Ramos (cell line): ENCODE measurements around the gene RPUSD1.
"Not testable (repeated sequence)": the region's sequence is repeated elsewhere in the genome, so short reads cannot be mapped to it uniquely, and the experiment has no call there.

Experiments used
- in situ Hi-C: fragments of 300-500 bp; cut with MboI; formaldehyde crosslinking; loops from one replicate; pipeline ENCODE4 v1.14.3; 2022; ENCODE audit warnings: low sequenced_read_pairs; ENCODE audit not compliant: unreplicated experiment

Gene RPUSD1

DNA sequence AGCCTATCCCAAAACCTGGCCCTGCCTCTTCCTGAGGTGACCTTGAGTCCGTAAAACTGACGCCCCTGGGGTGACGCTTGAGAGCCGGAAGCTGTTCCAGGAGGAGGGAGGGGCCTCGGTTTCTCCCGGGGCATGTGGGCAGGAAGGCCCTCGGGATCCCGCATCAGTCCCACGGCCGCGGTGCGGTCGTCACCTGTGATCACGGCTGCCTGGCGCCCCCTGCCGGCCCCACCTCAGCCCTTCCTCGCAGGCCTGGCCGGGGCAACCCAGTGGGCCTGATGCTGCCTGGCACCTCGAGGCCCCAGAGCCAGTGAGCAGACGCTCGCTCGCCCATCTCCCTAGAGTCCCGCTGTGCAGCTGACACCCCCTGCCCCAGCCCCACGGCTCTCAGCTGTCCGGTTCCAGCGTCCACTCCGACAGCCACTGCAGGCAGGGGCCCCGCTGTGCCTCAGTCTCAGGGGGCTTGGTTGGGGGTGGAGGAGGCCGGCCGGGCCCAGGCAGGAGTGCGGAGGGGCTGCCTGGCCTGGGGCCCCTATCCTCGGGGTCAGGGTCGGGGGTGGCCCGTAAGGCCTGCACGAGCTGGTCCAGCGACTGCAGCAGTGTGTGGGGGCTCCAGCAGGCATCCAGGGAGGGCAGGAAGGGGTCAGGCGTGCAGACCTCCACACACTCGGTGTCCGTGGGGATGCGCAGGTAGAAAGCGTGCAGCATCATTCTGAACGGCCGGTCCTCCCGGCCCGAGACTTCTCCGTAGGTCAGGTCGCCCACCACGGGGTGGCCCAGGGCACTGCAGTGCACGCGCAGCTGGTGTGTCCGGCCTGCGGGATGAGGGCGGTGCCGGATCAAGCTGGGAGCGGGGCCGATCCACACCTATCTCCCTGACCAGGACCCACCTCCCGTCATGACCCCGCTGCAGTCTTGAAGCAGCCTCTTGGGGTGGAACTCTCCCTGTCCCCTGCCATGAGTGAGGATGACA, 2.3 kb downstream of the RPUSD1 start:
- in situ Hi-C loops = loop anchor here (5.0 kb wide), 1 partner anchor 74 kb away; no protein-coding TSS in a partner anchor

DNA sequence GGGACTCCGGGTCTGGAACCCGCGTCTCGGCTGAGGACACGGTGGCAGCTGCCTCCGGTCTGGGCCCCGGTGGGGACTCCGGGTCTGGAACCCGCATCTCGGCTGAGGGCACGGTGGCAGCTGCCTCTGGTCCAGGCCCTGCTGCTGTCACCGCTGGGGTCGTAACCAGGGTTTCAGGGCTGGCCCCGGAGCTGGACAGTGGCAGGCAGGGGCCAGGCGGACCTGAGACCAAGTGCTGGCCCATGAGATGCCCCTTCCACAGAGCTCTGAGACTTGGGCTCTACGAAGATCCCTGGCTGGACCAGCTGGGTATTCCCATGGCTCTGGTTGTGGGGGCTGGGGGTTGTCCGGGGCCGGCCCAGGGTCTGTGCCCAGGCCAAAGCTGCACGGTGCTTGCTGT, 3.8 kb downstream of the RPUSD1 start:
- in situ Hi-C loops = no loop called here

DNA sequence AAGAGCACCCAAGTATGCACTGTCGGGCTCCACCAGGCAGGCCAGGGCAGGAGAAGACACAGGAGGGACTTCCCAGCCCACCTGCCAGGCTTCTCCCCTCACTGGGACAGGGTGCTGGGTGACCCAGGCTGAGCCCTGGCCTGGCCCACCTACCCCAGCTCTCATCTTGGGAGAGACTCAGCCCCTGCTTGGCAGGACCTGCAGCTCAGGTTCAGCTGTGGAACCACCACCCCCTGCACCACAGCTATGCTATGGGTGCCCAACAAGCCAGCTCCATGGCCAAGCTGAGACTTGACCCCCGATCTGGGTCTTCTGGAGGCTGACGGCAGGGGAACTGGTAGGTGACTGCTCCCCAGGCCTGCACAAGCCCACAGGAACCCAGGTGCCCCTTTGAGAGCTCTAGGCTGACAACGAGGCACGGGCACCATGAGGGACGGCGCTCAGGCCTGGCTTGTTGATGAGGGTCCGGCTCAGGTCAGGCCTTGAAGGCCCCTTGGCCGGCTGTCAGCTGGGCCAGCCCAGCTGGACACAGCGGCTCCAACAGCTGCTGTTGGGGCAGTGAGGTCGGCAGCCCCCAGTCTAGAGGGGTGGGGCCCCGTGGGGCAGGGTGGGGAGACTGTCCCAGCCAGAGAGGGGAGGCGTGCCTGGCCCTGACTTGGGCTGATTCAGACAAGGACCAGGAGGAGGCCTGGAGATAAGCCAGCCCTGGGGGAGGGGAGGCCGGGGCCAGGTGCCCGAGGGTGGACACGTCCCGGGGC, 4.6 kb downstream of the RPUSD1 start:
- in situ Hi-C loops = no loop called here

DNA sequence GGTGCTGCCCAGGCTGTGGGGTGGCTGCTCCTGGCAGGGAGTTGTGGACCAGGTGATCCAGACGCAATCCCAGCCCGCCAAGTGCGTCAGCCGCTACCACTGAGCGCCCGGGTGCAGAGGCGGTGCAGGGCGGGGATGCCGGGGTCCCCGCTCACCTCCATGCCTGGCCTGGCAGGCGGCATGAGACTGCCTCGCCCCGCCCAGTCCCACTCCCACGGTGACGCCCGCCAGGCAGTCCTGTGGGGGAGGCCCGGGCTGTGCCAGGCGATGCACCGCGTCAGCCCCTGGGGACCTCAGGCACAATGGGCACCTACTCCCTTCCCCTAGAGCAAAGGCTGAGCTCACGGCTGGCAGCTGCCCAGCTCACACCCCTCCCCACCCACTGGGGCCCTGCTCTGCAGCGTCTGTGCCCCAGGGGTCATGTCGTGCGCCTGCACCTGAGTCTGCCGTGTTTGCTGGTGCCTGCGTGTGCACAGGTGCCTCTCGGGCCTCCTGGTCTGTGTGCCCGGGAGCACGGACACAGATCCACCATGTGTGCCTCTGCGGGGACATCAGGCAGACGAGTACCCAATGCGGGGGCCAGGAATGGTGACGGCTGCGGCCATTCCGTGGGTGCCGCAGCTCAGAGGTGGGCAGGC, 5.3 kb downstream of the RPUSD1 start:
- in situ Hi-C loops = no loop called here

DNA sequence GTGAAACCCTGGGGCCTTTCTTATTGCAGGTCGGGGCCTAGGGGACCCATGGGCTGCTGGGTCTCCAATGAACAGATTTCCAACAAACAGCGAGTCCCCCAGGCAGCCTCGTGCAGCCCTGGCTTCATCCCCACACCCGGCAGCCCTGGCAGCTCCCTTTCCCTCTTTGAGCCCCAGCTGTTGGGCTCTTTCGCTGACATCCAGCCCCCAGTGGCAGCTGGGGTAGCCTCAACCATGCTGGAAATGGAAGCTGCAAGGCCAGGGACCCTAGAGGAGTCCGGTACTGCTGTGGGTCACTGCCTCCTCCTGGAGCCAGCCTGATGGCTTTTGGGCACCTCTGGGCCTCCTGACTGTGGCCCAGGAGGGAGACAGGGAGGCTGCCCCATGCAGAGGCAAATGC, 5.9 kb downstream of the RPUSD1 start:
- in situ Hi-C loops = no loop called here

DNA sequence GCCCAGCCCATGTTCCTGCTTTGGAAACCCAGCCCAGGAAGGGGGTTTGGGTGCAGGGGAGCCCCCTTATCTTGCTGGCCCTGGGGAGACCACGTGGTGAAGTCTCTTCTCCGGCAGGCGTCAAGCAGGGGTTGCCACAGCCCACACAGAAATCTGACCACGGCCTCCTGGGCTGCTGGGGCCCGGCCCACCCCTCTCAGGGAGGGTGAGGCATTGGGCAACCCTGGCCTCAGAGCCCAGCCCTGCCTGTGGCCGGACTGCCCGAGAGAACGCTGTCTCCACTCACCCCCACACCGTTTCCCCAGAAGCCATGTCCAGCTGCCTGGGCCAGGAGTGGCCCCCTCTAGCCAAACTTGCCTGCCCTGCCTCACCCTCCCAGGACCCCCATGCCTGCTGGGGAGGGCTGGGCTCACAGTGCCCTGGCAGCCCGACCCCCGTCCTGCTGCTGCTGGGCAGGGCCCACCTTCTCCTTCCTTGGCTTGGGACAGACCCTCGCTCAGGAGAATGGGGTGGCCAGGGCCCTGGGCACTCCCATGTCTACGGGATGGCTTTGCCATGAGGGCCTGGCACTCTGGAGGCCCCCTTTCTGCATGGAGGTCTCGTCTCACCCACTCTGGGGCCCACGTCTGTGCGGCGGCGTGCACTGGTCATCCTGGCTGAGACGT, 6.7 kb downstream of the RPUSD1 start:
- in situ Hi-C loops = no loop called here

DNA sequence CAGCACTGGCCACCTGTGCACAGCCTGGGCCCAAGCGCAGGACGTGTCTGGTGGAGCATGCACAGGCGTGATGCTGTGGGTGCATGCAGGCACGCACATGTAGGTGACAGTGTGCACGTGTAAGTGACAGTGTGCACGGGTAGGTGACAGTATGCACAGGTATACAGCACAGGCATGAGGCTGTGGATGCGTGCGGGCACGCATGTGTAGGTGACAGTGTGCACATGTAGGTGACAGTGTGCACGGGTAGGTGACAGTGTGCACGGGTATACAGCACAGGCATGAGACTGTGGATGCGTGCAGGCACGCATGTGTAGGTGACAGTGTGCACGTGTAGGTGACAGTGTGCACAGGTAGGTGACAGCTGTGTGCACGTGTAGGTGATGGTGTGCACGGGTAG, 7.9 kb downstream of the RPUSD1 start:
- in situ Hi-C loops = no loop called here

DNA sequence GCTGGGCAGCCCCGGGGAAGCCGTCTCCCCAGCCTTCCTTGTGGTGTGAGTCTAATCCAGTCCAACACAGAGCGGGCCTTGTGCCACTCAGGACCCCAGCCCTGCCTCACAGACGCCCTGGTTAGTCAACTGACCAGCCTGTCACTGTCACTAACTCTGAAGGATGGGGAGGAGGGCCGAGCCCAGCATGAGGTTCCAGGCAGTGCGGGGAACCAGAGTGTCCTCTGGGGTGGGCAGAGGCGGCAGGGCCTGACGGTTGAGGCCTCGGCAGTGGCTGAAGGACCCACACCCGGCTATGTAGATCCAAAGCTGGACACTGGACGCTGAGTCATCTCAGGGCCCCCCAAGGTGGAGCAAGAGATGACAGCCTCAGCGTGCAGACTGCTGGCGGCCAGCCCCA, 8.6 kb downstream of the RPUSD1 start:
- in situ Hi-C loops = no loop called here

DNA sequence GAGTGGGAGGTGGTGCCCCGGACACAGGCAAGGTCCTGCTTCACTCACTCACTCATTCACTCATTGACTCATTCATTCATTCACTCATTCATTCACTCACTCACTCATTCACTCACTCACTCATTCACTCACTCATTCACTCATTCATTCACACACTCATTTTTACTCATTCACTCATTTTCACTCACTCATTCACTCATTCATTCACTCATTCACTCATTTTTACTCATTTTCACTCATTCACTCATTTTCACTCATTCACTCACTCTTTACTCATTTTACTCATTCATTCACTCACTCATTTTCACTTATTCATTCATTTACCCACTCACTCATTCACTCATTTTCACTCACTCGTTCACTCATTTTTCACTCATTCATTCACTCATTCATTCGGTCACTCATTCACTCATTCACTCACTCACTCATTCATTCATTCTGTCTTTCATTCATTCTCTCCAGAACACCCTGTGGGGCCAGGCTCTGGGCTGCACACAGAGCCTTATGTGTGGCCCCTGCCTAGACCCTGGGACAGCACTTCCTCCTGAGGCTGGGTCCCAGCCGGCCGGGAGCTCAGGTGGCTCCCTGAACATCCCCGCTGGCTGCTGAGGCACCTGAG, 9.2 kb downstream of the RPUSD1 start:
- in situ Hi-C loops = no loop called here

DNA sequence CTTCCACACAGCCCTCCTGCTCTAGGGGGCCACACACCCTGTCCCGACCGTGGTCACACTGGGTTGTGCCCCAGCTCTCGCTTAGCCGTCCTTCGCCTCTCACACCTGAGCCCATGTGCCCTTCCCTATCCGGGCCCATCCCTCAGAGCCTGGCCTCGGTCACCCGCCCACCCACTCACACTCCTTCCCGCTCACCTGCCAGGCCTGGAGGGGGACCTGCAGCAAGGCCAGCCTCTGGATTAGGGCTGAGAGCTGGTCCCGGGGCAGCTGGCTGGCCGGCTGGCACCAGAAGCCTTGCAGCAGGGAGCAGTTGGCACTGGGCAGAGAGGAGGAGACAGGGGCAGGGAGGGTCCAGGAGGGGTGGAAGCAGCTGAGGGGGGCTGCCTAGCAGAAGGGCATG, 9.7 kb downstream of the RPUSD1 start:
- in situ Hi-C loops = no loop called here

DNA sequence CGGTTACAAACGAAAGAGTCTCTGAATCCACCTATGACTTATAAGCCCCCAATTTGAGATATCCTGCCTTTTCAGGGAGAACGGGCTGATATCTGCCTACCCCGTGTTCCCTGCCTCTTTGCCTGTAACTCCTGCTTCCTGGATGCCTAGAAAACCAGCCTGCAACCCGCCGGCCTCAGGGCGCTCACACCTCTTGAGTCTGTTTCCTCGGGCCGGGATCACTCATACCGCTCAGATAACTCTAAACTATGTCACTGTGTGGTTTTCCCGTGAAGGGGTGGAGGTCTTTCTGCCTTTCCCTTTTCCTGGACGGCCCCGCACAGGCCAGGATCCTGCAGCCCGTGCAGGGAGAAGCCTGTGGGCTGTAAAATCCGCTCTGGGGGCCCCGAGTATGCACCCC, 10.4 kb downstream of the RPUSD1 start:
- in situ Hi-C loops = no loop called here

DNA sequence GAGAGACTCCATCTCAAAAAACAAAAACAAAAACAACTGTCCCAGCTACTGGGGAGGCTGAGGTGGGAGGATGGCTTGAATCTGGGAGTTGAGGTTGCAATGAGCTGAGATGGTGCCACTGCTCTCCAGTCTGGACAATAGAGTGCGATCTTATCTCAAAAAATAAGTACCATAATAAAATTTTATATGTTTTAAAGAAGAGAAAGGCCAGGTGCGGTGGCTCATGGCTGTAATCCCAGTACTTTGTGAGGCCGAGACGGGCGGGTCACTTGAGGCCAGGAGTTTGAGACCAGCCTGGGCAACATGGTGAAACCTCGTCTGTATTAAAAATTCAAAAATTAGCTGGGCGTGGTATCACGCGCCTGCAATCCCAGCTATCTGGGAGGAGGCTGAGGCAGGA, 11.4 kb downstream of the RPUSD1 start:
- in situ Hi-C loops = no loop called here

DNA sequence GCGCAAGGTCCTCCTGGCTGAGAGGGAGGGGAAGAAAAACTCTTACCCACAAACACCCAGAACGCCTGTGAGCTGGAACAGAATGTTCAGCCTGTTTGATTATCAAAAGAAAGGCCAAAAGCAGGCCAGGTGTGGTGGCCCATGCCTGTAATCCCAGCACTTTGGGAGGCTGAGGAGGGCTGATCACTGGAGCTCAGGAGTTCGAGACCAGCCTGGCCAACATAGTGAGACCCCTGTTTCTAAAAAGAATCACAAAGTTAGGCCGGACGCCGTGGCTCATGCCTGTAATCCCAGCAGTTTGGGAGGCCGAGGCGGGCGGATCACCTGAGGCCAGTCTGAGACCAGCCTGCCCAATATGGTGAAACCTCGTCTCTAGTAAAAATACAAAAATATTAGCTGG, 11.9 kb downstream of the RPUSD1 start:
- in situ Hi-C loops = not testable (repeated sequence)

DNA sequence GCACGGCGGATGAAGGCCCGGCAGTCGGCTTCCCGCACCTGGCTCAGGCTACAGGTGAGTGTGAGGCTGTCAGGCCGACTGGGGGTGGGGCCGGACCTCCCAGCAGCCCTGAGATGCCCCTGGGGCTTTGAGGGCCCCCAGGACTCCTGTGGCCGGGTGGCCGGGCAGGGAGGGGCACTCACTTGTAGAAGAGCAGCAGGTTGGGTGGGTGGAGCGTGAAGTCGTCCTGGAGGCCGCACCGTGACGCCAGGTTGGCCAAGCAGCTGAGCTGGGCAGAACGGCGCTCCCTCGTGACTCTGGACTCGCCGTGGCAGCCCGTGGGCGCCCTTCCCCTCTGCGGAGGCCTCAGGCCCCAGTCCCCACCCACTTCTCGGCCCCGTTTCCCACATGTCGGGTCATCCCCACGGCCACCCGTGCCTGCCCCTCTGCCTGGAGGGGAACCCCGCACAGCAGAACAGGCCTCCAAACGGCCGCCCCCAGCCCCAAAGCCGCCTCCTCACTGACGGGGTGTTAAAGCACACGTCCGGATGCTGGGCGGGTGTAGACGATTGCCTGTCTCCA, 12.9 kb downstream of the RPUSD1 start:
- in situ Hi-C loops = no loop called here

DNA sequence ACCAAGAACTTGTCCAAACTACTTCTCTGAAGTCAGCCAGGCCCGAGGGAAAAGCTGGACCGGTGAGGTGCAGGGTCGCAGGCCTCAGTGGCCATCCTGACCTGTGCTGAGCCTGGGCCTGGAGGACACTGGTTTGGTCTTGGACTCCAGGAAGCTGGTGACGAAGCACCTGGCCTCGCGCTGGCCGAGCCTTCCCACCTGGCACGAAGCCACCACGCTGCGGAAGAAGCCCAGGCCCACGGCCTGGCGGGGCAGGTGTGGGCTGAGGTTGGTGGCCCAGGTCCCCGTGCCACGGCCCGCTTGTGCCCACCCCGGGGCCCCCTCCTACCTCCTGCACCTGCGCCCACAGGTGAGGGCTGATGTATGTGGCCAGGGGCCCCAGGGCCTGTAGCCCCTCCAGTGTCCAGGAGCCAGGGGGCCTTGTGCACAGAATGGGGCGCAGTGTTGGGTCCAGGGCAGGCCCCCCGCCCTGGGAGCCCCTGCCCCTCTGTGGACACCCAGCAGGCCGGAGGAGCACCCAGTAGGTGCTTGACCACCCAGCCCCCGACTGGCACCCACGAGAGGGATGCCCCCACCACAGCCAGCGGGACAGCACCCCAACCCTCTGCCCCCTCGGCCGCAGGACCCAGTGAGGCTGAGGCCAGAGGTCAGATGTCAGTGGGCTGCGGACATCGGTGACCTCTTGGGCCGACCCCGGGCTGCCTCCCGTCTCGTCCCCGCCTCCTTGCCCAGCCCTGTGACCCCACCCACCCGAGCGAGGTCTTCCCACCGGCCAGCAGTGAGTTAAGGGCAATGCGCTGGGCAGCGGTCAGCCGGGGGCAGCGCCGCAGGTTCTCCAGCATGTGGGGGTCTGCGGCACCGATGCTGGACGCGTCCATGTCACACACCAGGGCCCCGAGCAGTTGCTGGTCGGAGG, 13.8 kb downstream of the RPUSD1 start:
- in situ Hi-C loops = no loop called here

DNA sequence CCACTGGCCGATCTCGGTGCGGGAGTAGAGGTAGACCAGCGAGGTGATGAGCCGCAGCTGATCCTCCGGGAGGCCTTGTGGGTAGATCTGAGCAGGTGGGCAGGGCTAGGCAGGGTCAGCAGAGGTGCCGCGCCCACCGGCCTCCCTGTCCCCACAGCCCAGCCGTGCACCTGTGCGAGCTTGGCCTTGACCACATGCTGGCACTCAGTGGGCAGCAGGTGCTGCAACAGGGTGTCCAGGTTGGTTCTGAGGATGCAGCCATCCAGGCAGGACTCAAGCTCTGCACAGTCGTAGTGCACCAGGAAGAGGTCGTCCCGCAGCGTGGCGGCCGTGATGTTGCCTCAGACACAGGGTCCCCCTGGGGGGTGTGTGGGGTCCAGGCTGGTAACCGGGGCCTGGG, 15.2 kb downstream of the RPUSD1 start:
- in situ Hi-C loops = no loop called here

DNA sequence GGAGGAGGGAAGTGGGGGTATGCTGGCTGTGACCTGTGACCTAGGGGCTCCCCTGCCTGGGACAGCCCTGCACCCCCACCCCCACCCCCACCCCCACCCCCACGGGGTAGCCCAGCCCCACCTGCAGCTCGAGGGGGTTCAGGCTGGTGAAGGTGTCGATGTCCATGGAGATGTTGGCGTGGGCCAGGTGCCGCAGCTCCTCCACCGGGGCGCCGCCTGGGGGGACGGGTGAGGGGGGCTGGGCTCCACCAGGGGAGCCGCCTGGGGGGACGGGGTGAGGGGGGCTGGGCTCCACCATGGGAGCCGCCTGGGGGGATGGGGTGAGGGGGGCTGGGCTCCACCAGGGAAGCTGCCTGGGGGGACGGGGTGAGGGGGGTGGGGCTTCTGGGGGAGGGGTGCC, 17.8 kb downstream of the RPUSD1 start:
- in situ Hi-C loops = no loop called here

DNA sequence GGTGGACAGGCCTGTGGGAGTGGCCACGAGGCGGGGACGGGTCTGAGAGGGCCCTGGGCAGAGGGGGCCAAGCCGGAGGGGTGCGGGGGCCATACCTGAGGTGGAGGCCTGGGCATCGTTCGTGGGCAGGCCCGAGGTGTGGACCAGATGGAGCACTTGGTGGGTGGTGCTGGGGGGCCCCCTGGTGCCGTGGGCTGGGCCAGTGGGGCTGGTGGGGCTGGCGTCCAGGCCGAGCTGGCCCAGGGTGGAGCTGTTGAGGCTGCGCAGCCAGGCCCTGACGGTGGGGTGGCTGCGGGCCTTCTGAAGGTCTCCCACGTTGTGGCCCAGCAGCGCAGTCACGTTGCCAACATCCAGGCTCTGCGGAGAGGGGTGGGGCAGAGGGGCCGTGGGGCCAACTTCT, 18.2 kb downstream of the RPUSD1 start:
- in situ Hi-C loops = no loop called here
